Cerebellar nuclear complex (tissue), 1 donor: ENCODE measurements around the gene SOX6.

Experiments used
- DNase-seq, 2 experiments: peaks; one replicate each; lab custom pipeline; 2025; lab: John Stamatoyannopoulos, UW

SOX6 gene

DNA sequence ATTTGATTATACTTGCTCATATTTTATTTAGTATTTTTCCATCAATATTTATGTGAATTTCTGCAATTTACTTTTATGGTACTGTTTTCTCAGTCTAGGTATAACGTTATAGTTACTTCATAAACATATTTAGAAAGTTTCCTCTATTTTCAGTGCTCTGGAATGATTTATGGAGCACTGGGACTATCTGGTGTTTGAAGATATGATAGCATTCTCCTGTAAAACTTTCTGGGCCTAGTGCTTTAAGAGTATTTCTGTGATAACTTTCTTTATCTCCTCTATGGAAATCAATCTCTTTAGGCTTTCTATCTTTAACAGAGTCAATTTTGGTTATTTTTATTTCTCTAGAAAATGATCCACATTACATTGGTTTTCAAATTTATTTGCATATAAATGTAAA, 85.1 kb downstream of the SOX6 start:
- DNase-seq = no peak

DNA sequence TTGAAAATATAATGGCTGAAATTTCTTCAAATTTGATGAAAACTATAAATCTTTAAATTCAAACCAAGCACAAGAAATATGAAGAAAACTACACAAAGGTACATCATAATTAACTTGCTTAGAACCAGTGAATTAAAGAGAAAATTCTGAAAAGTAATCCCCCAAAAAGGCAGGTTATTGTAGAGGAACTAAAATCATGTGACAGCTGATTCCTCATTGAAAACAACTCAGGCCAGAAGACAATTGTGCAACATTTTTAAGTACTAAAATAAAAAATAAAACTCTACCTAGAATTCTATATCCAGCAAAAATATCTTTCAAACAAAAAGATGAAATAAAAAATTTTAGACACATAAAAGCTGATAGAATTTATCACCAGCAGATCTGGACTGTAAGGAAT, 90.3 kb downstream of the SOX6 start:
- no peak for DNase-seq

DNA sequence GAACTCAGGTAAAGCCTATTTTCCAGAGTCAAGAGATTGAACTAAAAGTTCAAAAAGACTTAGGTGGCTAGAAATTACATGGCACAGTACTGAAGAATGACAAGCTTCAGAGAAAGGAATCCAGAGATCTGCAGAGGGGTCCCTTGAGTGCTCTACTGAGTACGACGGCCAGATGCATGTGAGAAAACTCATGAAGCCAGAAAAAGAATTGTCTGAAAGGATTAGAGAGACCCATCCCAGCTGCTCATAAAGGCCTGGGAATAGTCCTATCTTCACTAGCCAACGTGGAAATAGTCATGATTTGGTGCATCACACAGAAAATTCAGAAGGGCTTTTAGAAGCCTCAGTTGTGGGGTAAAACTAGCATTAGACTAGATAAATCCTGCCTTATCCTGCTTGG, 91.3 kb downstream of the SOX6 start:
- DNase-seq = no peak

DNA sequence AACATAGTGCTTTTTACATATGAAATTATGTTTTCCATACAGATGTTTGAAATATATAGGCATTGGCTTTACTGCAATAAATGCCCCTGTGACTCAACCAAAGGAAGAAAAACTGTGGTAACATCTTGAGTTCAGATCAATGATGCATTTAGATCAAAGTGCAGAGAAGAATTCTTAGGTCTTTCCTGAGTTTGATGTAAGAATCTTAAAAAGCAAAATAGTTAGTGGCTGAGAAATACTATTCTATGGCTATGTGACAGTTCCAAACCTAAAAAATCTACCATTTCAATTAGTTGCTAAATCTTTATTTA, 93.7 kb downstream of the SOX6 start:
- no peak for DNase-seq

DNA sequence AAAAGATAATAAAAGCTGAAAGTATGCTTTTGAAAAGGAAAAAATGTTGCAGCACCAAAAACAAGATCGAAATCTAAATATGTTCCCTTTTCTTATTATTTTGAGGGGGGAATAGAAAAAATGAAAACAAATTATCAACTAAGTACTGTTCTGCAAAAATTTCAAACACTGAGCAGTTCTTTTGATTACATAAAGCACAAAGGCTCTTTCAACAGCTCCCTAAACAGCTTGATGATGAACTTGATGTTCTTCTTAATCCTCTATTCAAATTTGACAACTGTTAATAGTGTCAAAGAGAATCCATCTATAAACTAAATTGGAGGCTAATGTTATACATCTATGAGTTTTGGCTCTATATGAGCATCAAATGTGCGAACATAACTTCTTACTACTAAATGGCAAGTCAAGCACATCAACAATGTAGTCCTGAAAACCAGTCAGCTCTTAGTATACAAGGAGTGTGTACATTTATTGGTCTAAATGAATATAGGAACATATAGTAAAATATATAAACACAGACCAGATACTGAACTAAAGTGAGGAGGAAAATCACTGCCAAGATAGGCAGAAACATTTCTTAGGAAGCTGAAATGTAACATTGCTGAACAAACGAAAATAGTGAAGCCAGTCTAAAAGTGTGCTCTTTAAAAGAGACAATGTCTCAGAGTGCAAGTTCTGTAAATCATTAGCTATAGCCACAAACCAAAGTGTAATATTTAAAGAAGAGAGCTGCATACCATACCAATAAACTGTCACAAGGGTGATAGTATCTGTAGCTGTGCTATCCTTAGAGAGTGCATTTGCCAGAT, 94.3 kb downstream of the SOX6 start:
- DNase-seq = no peak

DNA sequence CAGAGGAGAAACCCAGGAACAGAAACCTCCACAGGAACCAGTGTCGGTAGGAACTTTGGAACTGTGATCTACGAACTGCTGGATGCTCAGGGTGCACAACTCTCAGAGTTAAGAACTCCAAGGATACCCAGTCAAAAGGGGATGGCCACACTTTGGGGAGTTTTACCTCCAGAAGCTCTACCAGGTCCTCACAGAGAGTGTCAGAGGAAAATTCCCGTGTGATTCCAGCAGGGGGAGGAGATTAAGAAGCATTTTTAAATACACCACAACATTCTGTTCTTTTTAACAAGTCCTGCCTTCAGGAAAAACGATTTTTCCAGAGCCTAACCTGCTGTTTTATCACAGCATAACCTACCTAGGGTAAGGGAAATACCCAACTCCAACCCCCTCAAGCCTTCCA, 104.0 kb downstream of the SOX6 start:
- no peak for DNase-seq

DNA sequence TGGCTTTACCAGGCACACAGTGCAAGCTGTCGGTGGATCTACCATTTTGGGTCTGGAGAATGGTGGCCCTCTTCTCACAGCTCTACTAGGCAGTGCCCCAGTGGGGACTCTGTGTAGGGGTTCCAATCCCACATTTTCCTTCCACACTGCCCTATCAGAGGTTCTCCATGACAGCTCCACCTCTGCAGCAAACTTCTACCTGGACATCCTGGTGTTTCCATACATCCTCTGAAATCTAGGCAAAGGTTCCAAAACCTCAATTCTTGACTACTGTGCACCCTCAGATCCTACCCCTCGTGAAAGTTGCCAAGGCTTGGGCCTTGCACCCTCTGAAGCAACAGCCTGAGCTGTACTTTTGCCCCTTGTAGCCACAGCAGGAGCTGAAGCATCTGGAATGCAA, 108.1 kb downstream of the SOX6 start:
- DNase-seq = no peak

DNA sequence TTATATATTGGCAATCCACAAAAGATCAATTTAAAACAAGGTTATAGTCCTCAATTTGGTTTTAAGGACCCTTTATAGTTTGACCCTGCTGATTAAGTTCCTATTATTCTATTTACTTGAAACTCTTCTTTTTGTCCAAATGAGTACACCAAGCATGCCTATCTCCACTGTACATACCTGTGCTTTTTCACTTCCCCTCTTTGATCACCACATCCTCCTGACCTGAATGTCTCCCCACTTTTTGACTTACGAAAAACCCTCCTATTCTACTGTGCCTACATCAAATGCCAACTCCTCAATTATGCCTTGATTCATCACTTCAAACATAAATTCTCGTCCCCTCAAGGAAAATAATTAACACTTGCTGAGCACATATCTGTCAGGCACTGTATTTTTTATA, 113.5 kb downstream of the SOX6 start:
- DNase-seq = no peak

DNA sequence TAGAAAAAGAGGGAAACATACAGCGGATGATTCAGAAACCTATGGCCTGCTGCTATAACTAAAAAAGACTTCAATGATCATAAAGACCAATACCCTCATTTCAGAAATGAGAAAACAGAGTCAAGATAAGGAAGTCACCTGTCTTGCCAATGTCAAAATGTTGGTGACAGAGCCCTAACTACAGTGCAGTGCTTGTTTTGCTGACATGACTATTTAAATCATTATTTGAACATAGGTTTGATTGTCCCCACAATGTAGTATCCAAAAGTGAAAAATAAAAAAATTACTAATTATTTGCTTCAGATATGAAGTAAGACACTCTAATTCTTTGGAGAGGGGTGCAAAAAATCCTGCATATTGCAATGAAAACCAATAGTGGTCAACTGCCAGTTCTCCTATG, 115.7 kb downstream of the SOX6 start:
- DNase-seq = no peak

DNA sequence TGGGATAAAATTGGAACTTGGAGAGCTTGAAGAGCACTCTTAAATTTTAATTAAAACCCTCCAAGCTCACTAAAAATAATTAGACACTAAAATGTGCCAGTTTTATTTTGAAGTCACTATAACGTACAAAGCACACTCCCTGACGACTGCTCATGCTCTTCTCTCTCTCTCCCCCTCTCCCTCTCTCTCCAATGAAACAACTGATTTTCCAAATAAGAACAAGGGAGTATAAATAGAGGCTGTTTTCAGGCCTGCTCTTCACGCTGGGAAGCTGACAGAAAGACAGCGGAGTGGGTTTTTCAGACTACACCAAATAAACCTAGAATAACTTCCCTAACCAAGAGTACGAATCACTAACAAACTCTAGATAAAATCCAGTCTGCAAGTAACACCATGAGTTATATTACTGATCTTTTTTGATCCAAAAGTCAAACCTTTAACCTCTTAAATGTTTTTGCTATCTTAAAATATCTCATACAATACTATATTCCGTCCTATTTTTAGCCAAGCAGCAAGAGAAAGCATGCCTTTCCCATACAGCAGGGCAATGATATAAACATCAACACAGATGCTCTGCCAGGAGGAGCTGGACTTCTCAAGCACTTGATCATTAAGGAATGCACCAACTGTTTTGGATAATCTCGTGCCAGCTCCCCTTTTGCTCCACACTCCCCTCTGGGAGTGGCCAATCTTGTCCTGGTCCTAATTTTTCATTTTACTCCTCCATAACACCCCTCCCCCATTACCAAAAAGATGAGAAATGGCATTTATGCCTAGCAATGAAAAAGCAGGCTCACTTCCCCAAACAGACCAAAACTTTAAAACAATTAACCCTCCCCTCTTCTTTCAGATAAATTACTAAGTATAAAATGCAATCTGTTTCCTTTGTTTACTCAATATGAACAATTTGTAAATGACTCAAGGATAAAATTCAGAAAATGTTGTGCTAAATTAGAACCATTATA, 116.9 kb downstream of the SOX6 start:
- DNase-seq = no peak

DNA sequence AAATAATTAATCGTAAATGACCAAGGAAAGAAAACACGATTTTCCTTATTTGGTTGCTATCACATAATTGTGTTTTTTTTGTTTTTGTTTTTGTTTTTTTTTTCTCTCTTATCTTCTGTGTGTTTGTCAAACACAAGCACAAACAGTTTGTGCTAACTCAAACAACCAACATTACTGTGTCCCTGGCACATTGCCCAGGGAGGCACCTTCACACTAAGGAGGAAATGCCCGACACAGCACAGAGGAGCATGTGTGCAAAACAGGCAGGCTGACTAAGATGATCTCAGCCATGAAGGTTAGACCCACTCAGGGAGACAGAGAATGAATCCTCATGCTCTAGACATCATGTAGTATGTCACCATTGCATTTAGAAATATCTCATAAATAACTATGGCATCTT, 130.1 kb downstream of the SOX6 start:
- DNase-seq = no peak

DNA sequence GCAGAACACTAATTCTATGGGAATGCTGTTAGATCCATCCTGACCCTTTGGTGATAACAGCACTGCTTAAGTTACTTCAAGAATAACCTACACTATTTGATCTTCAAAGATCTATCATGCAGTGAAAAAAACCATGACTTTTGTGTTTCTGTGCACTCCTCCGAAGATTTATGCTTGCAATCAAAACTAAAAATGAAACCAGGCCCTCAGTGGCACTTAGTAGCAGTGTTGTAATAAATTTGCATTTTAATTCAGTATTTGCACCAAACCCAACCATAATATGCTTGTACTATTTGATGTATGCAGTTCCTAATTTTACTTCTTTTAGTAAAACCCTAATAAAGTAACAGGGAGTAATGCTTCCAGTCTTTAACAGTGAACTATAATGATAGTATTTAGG, 130.7 kb downstream of the SOX6 start:
- no peak for DNase-seq

DNA sequence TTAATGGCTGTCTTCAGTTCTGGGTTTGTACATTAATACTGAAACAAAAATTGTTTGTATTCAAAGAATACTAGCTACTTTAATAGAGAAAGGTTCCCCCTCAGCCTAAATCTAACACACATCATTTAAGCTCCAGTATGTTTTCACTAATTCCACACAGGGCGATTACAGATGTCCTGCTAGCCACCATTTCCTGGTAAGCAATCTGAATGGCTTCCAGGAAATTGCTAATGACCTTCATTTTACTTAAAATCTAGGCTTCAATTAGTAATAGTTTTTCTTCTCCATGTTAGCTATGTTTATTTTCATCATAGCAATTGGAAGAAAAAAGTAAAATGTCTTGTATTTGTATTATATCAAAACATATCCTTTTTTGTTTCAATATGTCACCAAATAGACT, 132.8 kb downstream of the SOX6 start:
- no peak for DNase-seq

DNA sequence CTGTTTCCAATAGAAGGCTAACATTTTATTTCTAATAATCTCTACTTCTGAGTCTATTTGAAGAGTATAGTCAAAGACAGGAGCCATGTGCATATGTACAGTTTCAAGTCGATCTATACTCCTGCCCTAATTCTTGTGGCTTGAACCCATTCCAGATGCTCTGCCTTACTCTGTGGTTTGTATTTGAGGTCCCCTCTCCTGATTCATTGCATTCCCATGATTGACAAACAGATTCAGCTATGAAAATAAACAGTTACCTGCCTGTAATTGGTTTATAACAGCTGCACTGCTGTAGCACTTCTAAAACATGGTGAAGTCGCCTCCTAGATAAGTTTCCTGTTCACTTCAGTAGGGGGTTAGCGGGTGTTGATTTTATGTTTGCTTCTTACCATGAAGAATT, 138.7 kb downstream of the SOX6 start:
- DNase-seq = no peak

DNA sequence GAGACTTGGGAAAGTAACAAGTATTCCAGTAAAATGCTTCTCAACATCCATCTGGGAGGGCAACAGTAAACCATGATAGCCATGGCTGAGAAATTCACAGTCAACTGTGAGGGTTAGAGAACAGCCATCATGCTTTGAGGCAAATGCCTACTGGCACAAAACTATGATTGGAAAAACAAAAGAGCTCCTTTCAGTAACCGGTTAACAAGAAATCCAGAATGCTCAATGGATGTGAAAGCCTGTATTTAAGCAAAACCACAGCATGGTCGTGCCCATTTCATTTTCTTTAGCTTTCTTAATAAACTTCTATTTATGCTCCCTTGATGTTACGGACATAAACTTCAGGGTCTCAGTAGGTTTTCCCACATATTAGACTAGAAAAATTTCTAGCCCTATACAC, 139.5 kb downstream of the SOX6 start:
- DNase-seq = no peak

DNA sequence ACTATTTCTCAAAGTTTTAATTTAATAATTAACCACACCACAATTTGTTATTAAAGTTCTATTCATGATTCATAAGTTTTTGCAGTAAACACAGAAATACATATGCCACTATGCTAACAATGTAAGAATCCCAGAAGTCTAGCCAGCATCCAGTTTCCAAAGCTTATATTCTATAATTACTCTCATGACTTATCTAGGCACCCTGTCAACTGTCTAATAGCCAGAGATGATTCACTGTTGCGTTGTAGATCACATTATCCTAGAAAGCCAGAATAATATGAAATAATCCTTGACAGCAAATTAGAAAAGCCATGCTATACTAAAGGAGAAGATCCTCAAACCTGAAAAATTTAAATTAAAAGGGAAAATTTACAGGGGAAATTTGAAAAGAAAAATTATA, 141.0 kb downstream of the SOX6 start:
- DNase-seq = no peak

DNA sequence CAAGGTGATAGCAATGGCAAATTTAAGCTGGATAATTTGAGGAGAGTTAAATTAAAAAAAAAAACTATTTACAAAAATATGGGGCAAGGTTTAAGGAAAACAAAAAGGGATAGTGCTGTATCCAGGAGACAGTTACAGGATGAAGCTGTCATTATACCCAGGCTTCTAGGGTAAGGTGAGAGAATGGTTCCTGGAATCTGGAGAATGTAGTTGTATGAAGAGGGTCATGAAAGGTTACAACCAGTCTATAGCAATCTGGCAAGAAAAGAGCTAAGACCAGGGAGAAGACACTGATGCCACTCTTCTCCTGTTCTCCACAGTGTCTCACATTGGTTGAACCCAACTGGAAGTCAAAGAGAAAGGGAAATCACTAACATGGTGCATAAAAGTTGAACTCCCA, 144.9 kb downstream of the SOX6 start:
- DNase-seq = no peak

DNA sequence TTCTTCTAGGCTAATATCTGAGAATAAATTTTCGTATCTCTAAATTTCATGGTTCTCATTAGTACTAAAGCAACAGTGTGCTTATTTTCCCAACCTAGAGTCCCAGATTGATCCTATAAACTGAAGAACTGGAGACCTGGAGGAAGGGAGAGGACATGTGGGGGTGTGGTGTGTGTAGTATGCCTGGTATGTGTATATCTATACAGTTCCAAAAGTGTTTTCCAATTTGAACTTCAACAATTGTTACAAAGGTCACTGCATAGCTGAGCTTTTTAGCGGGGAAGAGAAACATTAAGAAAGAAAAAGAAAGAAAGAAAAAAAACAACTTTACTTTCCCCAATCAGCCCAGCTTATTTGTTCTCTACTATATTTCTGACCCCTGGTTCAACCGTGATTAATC, 152.1 kb downstream of the SOX6 start:
- no peak for DNase-seq

DNA sequence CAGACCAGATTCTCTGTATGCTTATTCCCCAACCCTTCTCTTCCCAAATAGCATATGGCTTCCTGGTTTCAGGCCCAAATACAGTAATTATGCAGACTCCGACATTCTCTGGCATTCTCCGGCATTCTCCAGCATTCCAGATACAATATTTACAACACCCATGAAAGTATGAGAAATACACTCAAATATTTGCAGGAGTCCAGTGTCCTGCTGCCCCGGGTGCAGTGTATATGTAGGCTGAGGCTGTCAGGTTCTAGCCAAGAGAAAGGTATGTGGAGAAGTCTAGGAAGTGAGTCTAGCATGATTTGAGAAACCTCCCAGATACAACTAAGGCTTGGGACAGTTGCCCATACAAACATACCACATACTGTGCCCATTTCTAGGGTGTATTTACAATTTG, 160.7 kb downstream of the SOX6 start:
- DNase-seq = no peak

DNA sequence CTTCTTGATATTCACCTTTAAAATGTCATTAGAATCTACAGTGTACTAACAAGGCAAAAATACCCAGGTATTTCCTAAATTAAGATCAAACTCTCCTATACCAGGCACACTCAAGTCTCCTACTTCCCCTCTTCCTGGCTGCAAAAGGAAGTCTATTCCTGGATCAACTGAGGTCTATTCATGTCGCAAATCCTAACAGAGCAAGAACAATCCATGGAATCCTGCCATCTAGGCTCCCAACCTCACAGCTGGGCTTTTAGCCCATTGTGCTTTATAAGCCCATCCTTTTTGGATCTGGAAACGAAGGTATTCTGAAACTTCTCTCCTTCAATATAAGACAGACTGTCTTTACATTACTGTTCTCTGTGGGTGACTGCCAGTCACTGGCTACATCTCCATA, 161.8 kb downstream of the SOX6 start:
- DNase-seq = no peak

DNA sequence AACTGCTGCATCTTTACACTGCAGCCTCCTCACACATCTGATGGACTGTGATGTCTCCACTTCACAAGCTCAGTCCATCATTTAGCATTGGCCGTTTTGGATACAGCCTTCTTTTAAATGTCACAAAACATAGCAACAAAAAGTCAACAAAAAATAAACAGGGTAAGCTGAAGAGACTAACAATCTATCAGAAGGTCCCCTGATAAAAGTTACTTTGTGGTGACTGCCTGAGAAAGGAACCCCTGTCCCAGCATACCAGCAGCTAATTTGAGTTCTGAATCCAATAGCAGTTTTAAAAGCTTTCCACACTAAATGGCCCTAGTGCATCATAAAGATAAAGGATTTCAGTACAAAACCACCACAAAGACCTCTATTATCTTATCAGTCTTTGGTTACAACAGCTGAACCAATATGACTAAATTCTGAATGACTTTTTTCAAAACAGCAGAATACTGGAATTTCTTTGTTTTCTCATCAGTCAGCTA, 162.4 kb downstream of the SOX6 start:
- DNase-seq = no peak

DNA sequence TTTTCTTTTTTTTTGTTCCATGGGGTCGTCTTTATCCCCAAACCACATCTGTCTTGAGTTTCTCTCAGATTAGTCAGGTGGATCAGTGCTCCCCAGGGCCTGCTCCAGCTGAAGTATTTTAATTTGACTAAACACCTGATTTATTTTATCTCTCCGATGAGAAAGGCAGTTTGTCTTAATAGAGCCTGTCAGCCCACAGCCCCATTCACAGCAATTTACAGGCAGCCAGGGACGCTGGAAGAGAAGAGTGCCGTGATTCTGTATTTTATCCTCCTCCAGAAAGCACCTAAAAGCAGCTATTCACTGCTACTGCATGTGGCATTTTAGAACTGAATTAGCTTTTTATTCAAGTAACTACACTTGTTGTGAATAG, 164.5 kb downstream of the SOX6 start:
- DNase-seq = no peak

DNA sequence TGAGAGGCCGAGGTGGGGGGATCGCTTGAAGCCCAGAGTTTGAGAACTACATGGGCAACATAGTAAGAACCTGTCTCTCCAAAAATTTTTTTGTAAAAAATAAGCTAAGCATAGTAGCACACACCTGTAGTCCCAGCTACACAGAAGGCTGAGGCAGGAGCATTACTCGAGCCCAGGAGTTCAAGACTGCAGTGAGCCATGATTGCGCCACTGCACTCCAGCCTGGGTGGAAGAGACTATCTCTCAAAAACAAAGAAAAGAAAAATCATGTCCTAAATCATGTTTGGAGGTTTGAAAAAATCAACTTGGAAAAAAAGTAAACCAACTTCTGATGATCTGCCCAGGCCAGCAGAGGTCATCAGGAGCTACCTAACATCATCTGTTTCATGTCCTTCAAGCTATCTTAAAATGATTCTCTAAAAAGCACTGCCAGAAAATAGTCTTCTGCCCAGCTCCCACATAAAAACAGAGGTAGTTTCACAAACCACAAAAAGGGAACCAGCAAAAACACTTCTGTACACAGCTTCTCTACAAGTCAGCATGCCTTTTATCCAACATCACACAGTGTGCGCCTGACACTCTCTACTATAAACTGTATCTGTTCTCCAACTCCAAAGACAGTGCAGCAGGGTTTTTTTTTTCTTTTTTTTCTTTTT, 165.0 kb downstream of the SOX6 start:
- DNase-seq = no peak
